T-helper 2 cell (primary cell): ENCODE results near the gene KPNB1.

Experiments used
- DNase-seq, 5 experiments: peaks; one replicate each; pipeline versions ENCODE4 v3.0.0 to v3.0.0-alpha.2; 2012 to 2022
- total RNA-seq, 2 donors: gene quantifications; one replicate each; lab custom pipeline; 2026; lab: John Stamatoyannopoulos, UW

KPNB1 gene
- total RNA-seq: 245 to 273 reads per million in 2 donors

DNA sequence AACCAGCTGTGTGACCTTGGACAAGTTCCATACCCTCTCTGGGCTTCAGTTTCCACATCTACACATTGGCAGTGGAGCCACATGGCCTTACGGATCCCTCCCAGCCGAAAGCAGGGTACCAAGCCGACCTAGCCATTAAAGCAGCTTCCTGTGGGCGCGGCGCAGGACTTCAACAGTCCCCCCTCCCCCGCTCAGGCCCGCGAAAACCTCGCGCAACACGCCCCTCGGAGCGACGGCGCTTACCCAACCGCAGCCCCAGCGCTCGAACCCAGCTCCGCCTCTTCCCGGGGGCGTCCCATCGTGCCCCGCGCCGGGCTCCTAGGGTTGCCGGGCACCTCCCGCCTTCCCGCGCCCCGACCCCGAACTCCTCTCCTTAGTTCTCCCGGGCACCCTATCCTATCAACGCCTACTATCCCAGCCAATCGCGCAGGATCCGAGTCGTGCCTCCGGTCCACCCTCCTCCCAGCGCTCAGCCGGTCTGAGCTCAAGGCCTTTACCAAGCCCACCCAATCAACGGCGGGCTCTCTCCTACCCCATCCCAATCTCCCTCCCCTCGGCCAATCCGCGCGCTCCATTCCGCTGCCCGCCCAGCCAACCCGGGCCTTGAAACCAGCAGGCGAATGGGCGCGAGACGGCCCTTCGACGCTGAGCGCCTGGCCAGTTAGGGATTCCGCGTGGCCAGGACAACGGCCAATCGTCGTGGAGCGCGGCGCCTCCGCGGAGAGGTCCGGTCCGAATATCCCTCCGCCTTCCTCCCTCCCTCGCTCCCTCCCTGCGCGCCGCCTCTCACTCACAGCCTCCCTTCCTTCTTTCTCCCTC, at the start of gene KPNB1:
Gene KPNB1, plus strand, starts transcription at position 767 of the 819 bp plus-strand sequence. CDS start 326 bp downstream, outside the sequence.
- peak; percentile 95 to 100 (median 97) for DNase-seq

DNA sequence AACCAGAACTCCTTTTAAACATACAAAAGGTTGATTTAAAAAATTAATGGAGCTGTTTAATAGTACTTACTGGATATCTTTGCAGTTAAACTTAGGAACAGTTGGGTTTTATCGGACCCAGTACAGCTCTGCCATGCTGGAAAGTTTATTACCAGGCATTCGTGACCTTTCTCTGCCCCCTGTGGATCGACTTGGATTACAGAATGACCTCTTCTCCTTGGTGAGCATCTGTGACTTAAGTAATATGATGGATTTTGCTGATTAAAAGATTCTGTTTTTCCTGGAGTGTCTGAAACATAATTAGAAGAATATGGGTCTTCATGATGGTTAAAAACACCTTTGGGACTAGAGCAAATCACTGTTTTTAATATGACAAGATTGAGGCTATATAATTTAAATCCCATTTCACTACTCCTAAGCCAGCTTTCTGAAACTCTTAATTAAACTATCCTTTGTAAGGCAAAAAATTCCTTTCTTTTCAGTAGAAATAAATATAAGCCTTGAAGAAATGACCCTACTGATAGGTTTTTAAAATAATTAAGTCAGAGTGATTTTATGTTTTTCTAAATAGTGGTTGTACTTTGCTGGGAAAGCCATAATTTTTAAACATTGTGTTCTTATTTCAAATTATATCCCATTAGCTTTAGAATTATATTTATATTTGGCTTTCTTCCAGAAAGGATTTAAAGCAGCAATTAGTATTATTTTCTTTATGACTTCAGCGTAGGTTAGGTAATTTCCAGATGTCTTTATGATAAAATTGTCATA, 45.7 kb upstream of the KPNB1 start:
- DNase-seq: no peak

DNA sequence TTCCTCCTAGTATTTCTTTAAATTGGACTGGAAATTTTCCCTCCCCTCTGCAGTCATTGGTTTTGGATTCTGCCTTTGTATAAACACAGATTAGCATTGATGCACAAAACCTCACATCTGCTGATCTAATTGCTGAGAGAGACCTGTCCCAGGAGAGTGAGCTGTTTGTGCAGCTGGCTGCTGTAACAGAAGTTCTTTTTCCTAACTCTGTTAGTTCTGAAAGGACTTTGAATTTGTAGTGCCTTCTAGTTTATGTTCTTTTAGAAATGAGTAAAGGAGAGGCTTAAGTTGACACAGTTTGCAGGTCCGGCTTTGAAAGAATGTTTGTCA, 45.2 kb upstream of the KPNB1 start:
- DNase-seq: no peak

DNA sequence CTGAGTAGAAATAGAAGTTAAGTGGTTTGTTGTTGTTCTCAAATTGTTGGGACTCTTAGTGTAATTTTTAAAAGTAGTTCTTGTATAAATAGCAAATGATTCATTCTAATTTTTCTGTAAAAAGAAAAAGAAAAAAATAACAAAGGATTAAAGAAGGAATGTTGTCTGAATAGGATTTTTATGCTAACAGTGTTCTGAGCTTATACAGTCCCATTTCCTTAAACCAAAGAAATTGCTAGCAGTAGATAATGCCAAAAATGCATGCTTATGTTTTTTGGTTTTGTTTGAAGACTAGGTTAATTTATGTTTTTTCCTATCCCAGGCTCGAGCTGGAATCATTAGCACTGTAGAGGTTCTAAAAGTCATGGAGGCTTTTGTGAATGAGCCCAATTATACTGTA, 44.7 kb upstream of the KPNB1 start:
- DNase-seq: no peak

- DNase-seq: no peak
Observed at GRCh38 chr17:47607481-47607880, 42.2 kb upstream of the KPNB1 start.

DNA sequence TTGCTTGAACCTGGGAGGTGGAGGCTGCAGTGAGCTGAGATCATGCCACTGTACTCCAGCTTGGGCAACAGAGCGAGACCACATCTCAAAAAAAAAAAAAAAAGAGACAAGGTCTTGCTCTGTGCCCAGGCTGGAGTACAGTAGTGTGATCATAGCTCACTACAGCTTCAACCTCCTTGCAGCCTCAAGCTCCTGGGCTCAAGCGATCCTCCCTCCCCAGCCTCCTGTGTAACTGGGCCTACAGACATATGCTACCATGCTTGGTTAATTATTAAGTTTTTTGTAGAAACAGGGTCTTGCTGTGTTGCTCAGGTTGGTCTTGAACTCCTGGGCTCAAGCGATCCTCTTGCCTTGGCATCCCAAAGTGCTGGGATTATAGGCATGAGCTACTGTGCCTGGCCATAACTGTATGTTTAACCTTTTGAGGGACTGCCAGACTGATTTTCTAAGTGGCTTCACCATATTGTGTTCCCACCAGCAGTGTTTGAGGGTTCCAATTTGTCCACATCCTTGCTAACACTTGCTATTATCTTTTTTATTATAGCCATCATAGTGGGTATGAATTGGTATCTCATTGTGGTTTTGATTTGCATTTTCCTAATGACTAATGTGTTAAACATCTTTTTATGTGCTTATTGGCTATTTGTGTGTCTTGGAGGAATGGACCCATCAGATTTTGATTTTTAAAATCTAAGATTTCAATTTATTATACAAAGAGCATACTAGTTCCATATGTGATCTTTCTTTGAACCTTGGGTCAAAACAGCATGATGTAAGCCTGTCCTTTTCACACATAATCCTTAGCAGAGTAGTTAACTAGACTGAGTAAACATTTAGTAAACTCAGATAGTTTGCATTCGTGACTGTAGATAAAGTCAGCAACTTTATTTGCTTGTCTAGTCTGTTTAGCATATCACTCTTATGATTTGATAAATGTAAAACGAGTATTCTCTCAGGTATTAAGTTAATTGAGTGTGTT, 38.1 kb upstream of the KPNB1 start:
- no peak for DNase-seq

- peak in 2 of 5 experiments; percentile 10 to 51 for DNase-seq
Observed at GRCh38 chr17:47615766-47616424, 33.8 kb upstream of the KPNB1 start.

DNA sequence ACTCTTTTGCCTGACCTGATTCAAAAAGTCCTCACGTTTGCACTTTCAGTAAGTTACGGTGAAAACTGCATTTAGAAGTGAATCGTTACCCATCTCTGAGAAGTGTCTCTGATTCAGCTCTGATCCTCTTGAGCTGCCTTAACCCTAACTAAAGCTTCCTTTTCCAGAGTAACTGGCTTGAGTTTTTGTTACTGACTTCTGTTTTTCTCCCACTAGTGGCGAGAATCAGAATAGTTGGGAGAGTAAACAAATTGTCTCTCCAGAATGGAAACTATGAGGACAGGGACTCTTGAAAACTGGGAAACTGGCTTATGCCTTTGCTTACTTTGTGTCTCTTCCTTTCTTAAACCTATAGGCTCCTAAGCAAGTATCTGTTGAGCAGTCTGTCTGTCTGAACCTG, 31.3 kb upstream of the KPNB1 start:
- no peak for DNase-seq

DNA sequence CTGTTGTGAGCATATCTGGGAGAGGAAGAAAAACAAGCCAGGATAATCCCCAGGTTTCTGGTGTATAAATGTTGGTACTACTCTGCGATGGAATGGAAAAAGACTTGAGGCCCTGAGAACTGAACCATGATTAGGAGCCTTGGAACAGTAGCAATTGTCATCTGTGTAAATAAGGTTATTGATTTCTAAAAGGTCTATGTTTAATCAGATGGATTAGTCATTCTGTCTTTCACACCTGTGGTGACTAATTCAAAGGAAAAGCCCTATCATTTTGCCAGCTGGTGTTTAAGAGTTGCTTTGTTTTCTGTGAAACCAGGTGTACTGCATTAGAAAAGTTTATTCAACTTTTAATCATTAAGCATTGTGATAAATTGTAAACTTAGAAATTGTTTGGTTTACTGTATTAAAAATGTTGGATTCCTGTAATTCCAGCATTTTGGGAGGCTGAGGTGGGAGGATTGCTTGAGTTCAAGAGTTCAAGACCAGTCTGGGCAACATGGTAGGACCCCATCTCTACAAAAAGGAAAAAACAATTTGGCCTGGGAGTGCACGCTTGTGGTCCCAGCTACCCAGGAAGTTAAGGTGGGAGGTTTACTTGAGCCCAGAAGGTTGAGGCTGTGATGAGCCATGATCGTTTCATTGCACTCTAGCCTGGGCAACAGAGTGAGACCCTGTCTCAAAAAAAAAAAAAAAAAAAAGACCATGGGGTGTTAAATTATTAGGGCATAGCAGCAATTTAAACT, 29.0 kb upstream of the KPNB1 start:
- DNase-seq: peak in 1 of 5 experiments; percentile 50

DNA sequence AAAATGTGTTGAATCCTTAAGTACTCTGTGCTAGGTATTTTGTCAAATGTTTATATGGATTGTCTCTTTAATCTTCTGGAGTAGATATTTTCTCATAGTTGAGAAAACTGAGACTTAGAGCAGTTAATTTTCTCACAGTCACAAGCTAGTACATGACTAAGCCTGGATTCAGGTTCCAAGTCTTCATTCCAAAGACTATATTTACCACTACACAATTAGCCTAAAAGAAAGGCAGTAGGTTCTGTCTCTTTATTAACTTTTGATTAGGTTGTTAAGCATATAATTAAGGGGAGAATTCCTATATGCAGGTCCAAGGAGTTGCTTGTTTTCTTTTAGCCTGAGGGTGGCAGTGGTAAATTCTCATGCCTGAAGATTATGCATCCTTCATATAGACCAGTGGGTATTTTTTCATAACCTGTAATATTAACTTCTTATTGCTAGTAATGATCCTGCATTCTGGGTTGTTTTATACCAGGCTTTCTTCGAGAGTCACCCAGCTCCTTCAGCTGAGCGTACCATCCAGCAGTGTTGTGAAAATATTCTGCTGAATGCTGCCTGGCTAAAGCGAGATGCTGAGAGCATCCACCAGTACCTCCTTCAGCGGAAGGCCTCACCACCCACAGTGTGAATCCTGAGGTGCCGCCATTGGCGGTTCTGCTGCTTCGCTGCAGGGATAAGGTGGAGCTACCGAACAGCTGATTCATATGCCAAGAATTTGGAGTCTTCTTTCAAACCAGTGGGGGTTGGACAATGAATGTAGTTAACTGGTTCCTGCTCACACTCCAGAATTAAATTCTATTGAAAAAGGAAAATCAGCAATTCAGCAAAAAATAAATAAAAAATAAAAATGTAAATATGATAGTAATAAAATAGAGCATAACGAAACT, 28.2 kb upstream of the KPNB1 start:
- no peak for DNase-seq

DNA sequence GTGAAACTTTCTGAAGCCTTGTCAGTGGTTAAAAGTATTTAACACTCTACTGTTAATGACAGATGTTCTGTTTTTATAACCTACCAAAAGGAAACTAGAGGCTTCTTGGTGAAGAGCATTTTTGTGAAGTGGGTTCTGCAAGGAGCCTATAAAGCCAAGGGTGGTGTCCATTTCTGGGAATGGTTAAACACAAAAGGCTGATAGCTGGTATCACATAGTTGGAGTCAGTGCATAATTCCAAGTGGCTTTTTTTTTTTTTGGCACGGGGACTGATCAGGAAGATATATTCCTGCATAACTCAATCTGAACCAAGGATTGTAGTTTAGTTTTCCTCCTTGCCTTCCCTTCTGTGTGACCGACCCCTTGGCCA, 27.6 kb upstream of the KPNB1 start:
- DNase-seq: no peak

DNA sequence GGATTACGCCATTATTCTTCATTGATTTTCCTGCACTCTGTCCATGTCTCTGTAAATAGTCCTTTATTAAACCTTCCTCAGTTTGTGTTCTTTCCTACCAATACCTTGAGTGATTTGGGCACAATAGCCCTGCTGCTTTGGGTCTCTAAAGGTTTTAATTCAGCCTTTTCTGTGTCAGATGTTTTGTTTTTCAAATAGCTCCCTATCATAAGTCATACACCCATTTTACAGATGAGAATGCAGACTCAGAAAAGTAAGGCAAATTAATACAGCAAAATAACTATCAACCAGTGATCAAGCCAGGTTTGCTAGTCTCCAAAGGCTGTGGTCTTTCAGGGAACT, 25.0 kb upstream of the KPNB1 start:
- no peak for DNase-seq

GRCh38 chr17:47628014-47628566, 21.6 kb upstream of the KPNB1 start:
- no peak for DNase-seq

- no peak for DNase-seq
Observed at GRCh38 chr17:47629826-47630225, 19.9 kb upstream of the KPNB1 start.

DNA sequence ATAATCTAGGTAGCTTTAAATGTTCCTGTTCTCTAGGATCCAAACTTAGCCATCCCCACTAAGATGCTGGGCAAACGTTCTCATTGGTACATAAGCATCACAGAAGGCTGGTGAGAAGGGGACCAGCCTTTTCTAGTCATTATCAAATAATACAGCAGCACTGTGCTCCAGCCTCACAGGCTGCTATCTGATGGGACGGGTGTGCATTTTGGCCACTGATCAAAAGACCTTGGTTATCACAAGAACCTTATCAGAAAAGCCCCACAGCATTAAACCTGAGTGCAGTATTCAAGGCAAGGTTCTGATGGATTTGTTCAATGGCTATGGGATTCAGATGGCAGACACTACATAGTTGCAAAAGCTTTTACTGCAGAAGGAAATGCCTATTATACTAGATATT, 19.1 kb upstream of the KPNB1 start:
- no peak for DNase-seq

- no peak for DNase-seq
Observed at GRCh38 chr17:47632991-47633390, 16.7 kb upstream of the KPNB1 start.

GRCh38 chr17:47633996-47634395, 15.7 kb upstream of the KPNB1 start:
- DNase-seq: no peak

- no peak for DNase-seq
Observed at GRCh38 chr17:47634870-47635269, 14.8 kb upstream of the KPNB1 start.

GRCh38 chr17:47635734-47636133, 14.0 kb upstream of the KPNB1 start:
- DNase-seq: no peak

- no peak for DNase-seq
Observed at GRCh38 chr17:47636273-47637030, 13.3 kb upstream of the KPNB1 start.
